B cell (primary cell): ENCODE data around the gene VBP1.

ENCODE experiments used
- EZH2 ChIP-seq: IDR thresholded peaks from 2 replicates; pipeline ENCODE4 v1.6.1; 2012; ENCODE audit warnings: borderline replicate concordance, low read depth, mild to moderate bottlenecking, moderate library complexity, low read length; ENCODE audit not compliant: insufficient read depth, poor library complexity, severe bottlenecking
- TF ChIP-seq, protein P1 (sequence below): fragments of 200-600 bp; IDR thresholded peaks from one replicate; pipeline ENCODE4 v1.8.0; 2022; ENCODE audit warnings: antibody characterized with exemption, mild to moderate bottlenecking

DNA sequence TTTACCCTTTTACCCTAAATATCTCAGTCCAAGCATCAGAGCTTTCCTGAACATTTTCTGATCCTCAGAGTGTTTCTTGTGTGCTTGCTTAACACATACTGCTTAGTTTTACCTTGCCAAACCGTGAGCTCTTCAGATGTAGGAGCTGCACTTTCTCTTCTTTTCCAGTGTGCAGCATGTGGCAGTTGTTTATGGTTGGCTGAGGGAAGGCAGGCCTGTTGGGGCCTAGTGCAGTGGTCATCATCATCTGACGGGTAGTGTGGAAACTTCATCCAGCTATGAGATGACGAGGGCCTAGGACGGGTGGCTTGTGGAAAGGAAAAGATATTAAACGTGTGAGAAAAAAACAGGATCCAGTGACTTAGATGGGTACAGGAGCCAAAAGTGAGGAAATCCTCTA is 21.5 kb downstream of the VBP1 start:
- TF ChIP-seq EZH2, result no peak
- TF ChIP-seq, protein P1, sequence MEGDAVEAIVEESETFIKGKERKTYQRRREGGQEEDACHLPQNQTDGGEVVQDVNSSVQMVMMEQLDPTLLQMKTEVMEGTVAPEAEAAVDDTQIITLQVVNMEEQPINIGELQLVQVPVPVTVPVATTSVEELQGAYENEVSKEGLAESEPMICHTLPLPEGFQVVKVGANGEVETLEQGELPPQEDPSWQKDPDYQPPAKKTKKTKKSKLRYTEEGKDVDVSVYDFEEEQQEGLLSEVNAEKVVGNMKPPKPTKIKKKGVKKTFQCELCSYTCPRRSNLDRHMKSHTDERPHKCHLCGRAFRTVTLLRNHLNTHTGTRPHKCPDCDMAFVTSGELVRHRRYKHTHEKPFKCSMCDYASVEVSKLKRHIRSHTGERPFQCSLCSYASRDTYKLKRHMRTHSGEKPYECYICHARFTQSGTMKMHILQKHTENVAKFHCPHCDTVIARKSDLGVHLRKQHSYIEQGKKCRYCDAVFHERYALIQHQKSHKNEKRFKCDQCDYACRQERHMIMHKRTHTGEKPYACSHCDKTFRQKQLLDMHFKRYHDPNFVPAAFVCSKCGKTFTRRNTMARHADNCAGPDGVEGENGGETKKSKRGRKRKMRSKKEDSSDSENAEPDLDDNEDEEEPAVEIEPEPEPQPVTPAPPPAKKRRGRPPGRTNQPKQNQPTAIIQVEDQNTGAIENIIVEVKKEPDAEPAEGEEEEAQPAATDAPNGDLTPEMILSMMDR, result no peak
